Endothelial cell of umbilical vein (primary cell): ENCODE data around the gene RAP1GAP. TPM values are rescaled to one million over a fixed set of nuclear protein-coding genes. Genes with fewer than 3 reads are reported as not detected.

Experiments
- BruUV-seq: library from RNA; stranded (reverse); fragments of 400-500 nt; replicated peaks from 2 replicates; lab custom pipeline; 2021; lab: Mats Ljungman, UMichigan
- CTCF ChIA-PET: fragments of 300-600, 350-600 bp; sonication (Branson Sonifier 250); formaldehyde crosslinking; loops from one replicate; lab custom pipeline; 2021; ENCODE audit warnings: antibody characterized with exemption, inconsistent platforms; lab: Charles Lee
- POLR2A ChIA-PET: fragments of 300-600, 350-600 bp; sonication (Branson Sonifier 250); formaldehyde crosslinking; loops from one replicate; lab custom pipeline; 2021; ENCODE audit warnings: antibody characterized with exemption, inconsistent platforms; lab: Charles Lee
- DNase-seq: peaks from one replicate; pipeline ENCODE4 v3.0.0-alpha.2; 2011; ENCODE audit warnings: low read depth, low spot score
- FAIRE-seq: peaks from 2 replicates; lab custom pipeline; 2011; peaks lifted over from hg19 to GRCh38; lab: Jason Lieb, UNC
- H2AFZ ChIP-seq: 2 replicates; pipeline ENCODE4 v1.6.0; 2012; ENCODE audit warnings: low read depth, low read length, control low read depth, inconsistent platforms
- H3K27ac ChIP-seq: 2 replicates; pipeline ENCODE4 v1.5.1; 2011; ENCODE audit warnings: low read depth, mild to moderate bottlenecking, control low read depth, low read length, moderate library complexity; ENCODE audit not compliant: insufficient read depth
- H3K27me3 ChIP-seq, 2 experiments: 2 replicates each; pipeline versions ENCODE4 v1.6.0 to v1.6.1; 2011; ENCODE audit warnings: low read length in 2 of 2, mixed read lengths in 1 of 2; ENCODE audit not compliant: control insufficient read depth in 2 of 2, insufficient read depth in 2 of 2
- H3K36me3 ChIP-seq, 2 experiments: 2 replicates in 1 of 2; 3 replicates in 1 of 2; pipeline ENCODE4 v1.5.1; 2011; ENCODE audit warnings: low read length in 2 of 2, mild to moderate bottlenecking in 1 of 2, moderate library complexity in 1 of 2; ENCODE audit not compliant: control insufficient read depth in 2 of 2, insufficient read depth in 2 of 2; ENCODE audit errors: extremely low read depth in 1 of 2
- H3K4me1 ChIP-seq: 3 replicates; pipeline ENCODE4 v1.5.1; 2011; ENCODE audit warnings: mild to moderate bottlenecking, low read length; ENCODE audit not compliant: control insufficient read depth, insufficient read depth; ENCODE audit errors: extremely low read depth
- H3K4me2 ChIP-seq: 2 replicates; pipeline ENCODE4 v1.6.1; 2011; ENCODE audit warnings: low read length, control low read depth, mixed read lengths; ENCODE audit not compliant: insufficient read depth
- H3K4me3 ChIP-seq, 3 experiments: fragments of 200-600 bp in 1 of 3; sonication (generic), shearing (Covaris generic) in 1 of 3; replicated peaks in 1 of 3; 2 replicates each; pipeline ENCODE4 v1.5.1; 2011 to 2016; ENCODE audit warnings: control low read depth in 3 of 3, low read length in 3 of 3, mild to moderate bottlenecking in 2 of 3, inconsistent platforms in 1 of 3, low read depth in 1 of 3, moderate library complexity in 1 of 3; ENCODE audit not compliant: insufficient read depth in 1 of 3
- H3K79me2 ChIP-seq: 2 replicates; pipeline ENCODE4 v1.6.0; 2012; ENCODE audit warnings: low read length, inconsistent platforms; ENCODE audit not compliant: control insufficient read depth, insufficient read depth
- H3K9ac ChIP-seq: replicated peaks from 2 replicates; pipeline ENCODE3; 2011; ENCODE audit warnings: low read length, control low read depth; ENCODE audit not compliant: insufficient read depth; ENCODE audit errors: extremely low read depth
- H3K9me1 ChIP-seq: replicated peaks from 3 replicates; pipeline ENCODE4 v1.6.0; 2011; ENCODE audit warnings: mild to moderate bottlenecking, low read length; ENCODE audit not compliant: control insufficient read depth, insufficient read depth; ENCODE audit errors: extremely low read depth
- H3K9me3 ChIP-seq: replicated peaks from 2 replicates; pipeline ENCODE4 v1.5.1; 2012; ENCODE audit warnings: low read length, inconsistent platforms; ENCODE audit not compliant: control insufficient read depth, insufficient read depth
- H4K20me1 ChIP-seq: replicated peaks from 2 replicates; pipeline ENCODE3; 2011; ENCODE audit warnings: mild to moderate bottlenecking, low read length; ENCODE audit not compliant: control insufficient read depth, insufficient read depth; ENCODE audit errors: extremely low read depth
- EZH2 ChIP-seq: IDR thresholded peaks from 2 replicates; pipeline ENCODE4 v1.6.1; 2012; ENCODE audit warnings: borderline replicate concordance, low read depth, mild to moderate bottlenecking, moderate library complexity, low read length, inconsistent platforms; ENCODE audit not compliant: severe bottlenecking
- FOS ChIP-seq: IDR thresholded peaks from 2 replicates; pipeline ENCODE4 v1.6.1; 2011; ENCODE audit warnings: mild to moderate bottlenecking, low read length, moderate library complexity, borderline replicate concordance; ENCODE audit not compliant: insufficient read depth
- GATA2 ChIP-seq: IDR thresholded peaks from 2 replicates; pipeline ENCODE4 v1.7.0; 2011; ENCODE audit warnings: low read depth, mild to moderate bottlenecking, moderate library complexity, mixed read lengths, low read length; ENCODE audit not compliant: insufficient read length, insufficient read depth
- JUN ChIP-seq: IDR thresholded peaks from 2 replicates; pipeline ENCODE4 v1.6.1; 2011; ENCODE audit warnings: borderline replicate concordance, low read depth; ENCODE audit not compliant: insufficient read length, insufficient read depth
- MYC ChIP-seq: IDR thresholded peaks from one replicate; pipeline ENCODE4 v1.6.1; 2011; ENCODE audit warnings: mild to moderate bottlenecking, low read depth, low read length
- POLR2A ChIP-seq: IDR thresholded peaks from 2 replicates; pipeline ENCODE4 v1.6.1; 2012; ENCODE audit warnings: low read depth, mild to moderate bottlenecking, control low read depth, low read length
- POLR2AphosphoS5 ChIP-seq: IDR thresholded peaks from 2 replicates; pipeline ENCODE4 v1.6.1; 2012; ENCODE audit warnings: low read depth, mild to moderate bottlenecking, control low read depth, low read length, moderate library complexity; ENCODE audit not compliant: insufficient read depth
- dilution Hi-C: fragments of 300-500 bp; cut with MboI; formaldehyde crosslinking; loops from one replicate; pipeline ENCODE4 v1.15.0; 2019; ENCODE audit warnings: low sequenced_read_pairs; ENCODE audit not compliant: extremely low pct_ligation_motif_present
- intact Hi-C: fragments of 100-400 bp; cut with micrococcal nuclease; formaldehyde crosslinking; loops from one replicate; pipeline ENCODE4 v1.10.0; 2022
- polyA plus RNA-seq, 4 experiments: library from polyadenylated mRNA; depleted of rRNA in 3 of 4; stranded (reverse) in 3 of 4; unstranded in 1 of 4; fragments of >200 nt; gene quantifications; 2 replicates each; pipeline versions ENCODE4 v1.2.1 to v1.2.3, GENCODE V29; 2011 to 2012; ENCODE audit warnings: missing spikeins in 1 of 4
- total RNA-seq: library from RNA; stranded (reverse); gene quantifications from 2 replicates; pipeline ENCODE4 v1.2.3, GENCODE V29; 2021
- TF ChIP-seq, protein P1 (sequence below), 2 donors: IDR thresholded peaks; 1 replicate in 1 of 2; 2 replicates in 1 of 2; pipeline ENCODE4 v1.5.1; 2011; ENCODE audit warnings: low read length in 2 of 2, mild to moderate bottlenecking in 2 of 2, moderate library complexity in 2 of 2, control low read depth in 1 of 2, inconsistent platforms in 1 of 2, low read depth in 1 of 2; ENCODE audit not compliant: insufficient read depth in 1 of 2; ENCODE audit errors: extremely low read depth in 1 of 2
- TF ChIP-seq, protein P2 (sequence below): IDR thresholded peaks from 2 replicates; pipeline ENCODE4 v1.6.1; 2011; ENCODE audit not compliant: insufficient read depth, insufficient read length

RAP1GAP gene
- total and polyA plus RNA-seq, 2 donors (not counting 3 experiments of a cell fraction or from before 2014, with no cell fraction given), result 0.07 to 0.20 TPM

DNA sequence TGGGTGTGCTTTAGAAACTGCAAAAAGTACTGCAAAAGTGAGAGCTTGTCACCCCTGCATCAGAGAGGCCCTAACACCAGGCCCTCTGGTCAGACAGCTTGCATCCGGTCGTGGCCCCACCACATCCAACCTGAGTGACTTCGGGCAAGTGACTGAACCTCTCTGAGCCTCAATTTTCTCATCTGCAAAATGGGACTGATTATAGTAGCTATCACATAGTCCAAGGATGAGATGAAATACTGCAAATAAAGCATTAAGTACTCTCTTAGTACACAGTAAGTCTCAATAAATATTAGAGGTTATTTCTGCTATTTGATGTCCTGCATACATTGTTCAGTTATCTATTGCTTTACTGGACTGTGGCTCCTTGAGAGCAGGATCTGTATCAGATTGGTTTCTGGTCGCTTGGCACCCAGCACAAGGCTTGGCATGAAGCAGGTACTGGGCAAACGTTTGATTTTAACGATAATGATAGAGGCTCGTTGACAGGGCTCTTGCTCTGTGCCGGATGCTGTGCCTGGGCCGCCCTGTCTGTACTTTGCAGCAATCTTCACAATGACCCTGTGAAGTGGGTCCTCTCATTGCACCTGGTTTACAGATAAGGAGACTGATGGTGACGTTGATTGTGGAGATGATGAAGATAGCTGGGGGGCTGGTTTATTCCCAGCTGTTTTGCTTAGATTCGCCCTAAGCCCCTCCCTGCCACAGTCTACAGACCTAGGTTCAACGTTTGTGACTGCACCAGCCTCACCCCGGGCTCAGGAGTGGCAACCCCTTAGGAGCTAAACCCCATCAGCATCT lies 43.6 kb downstream of the RAP1GAP start:
- no TSS peak for BruUV-seq
- intact Hi-C loops, result no loop called here
- no peak overlapping the region for H3K27ac ChIP-seq
- dilution Hi-C loops, result no loop called here
- no peaks in the 10 kb centered on the region for H3K79me2 ChIP-seq
- CTCF ChIA-PET, result interaction anchor here (1.4 kb wide), 1 partner anchor 117 kb away, joined by 3 read pairs; the partner anchor contains the start of gene ALPL
- TF ChIP-seq, protein P1, sequence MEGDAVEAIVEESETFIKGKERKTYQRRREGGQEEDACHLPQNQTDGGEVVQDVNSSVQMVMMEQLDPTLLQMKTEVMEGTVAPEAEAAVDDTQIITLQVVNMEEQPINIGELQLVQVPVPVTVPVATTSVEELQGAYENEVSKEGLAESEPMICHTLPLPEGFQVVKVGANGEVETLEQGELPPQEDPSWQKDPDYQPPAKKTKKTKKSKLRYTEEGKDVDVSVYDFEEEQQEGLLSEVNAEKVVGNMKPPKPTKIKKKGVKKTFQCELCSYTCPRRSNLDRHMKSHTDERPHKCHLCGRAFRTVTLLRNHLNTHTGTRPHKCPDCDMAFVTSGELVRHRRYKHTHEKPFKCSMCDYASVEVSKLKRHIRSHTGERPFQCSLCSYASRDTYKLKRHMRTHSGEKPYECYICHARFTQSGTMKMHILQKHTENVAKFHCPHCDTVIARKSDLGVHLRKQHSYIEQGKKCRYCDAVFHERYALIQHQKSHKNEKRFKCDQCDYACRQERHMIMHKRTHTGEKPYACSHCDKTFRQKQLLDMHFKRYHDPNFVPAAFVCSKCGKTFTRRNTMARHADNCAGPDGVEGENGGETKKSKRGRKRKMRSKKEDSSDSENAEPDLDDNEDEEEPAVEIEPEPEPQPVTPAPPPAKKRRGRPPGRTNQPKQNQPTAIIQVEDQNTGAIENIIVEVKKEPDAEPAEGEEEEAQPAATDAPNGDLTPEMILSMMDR (IDR thresholded peaks at IDR 0.05; ENCODE audit: extremely low read depth in 1 of 2, insufficient read depth in 1 of 2, low read depth in 1 of 2, low read length in 2 of 2), result no peak
- TF ChIP-seq, protein P2, sequence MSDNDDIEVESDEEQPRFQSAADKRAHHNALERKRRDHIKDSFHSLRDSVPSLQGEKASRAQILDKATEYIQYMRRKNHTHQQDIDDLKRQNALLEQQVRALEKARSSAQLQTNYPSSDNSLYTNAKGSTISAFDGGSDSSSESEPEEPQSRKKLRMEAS, result no peak
- TF ChIP-seq GATA2 (no peak), POLR2AphosphoS5 (no peak), EZH2 (no peak), MYC (no peak), FOS (no peak), POLR2A (no peak), JUN (no peak)
- H3K27me3 ChIP-seq, result peaks cover 3 to 13% of the 10 kb centered on the region in 2 experiments
- H3K4me3 ChIP-seq, result no peak overlapping the region
- H3K36me3 ChIP-seq, result no peaks in the 10 kb centered on the region
- no peak overlapping the region for H3K4me2 ChIP-seq
- H3K9me1 ChIP-seq, result no peaks in the 10 kb centered on the region
- H4K20me1 ChIP-seq, result no peaks in the 10 kb centered on the region
- no peak overlapping the region for H3K9ac ChIP-seq
- H3K9me3 ChIP-seq, result no peaks in the 10 kb centered on the region
- no peak overlapping the region for H2AFZ ChIP-seq
- FAIRE-seq, result no peak
- DNase-seq, result no peak
- H3K4me1 ChIP-seq, result no peaks in the 10 kb centered on the region
- POLR2A ChIA-PET, result no interaction called here
